ENCODE measurements around the gene EEF2K. TPM values are rescaled to one million over a fixed set of nuclear protein-coding genes. Genes with fewer than 3 reads are reported as not detected.

Gene EEF2K
- total RNA-seq, 4 donors from 2014 or later = 42.8 to 90.8 (median 50.3) TPM

DNA sequence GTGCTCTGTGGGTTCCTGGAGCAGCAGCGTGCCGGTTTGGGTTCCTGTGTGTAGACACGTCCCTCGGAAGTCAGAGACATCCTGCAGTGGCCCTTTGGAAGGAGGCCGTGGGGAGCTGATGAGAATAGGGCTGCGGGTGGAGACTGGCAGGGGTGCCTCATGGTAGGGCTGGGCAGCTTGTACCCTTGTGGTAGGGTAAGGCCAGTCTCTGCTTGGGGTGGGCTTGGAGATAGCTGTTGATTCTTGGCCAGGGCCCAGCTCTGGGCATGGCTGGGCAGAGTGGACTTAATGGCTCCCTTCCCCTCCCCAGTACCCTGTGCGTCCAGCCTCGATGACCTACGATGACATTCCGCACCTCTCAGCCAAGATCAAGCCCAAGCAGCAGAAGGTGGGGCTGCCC is 101.8 kb downstream of the EEF2K start:
- Histone ChIP-seq H3K4me1 (no peaks in the 10 kb centered on the region), H3K27me3 (no peaks in the 10 kb centered on the region), H3K9me3 (no peaks in the 10 kb centered on the region), H3K27ac (no peak overlapping the region), H3K36me3 (peaks cover 0 to 98% (median 25%) of the 10 kb centered on the region in 3 donors), H3K4me3 (no peak overlapping the region)
- WGBS, 2 donors = 93% methylated on average over 10 of the region's 10 CpGs
- DNase-seq (ENCODE audit: low spot score in 2 of 2) = no peak
- TF ChIP-seq POLR2A (IDR thresholded peaks at IDR 0.05) (no peak), EP300 (IDR thresholded peaks at IDR 0.05) (no peak)
- TF ChIP-seq, protein P1, sequence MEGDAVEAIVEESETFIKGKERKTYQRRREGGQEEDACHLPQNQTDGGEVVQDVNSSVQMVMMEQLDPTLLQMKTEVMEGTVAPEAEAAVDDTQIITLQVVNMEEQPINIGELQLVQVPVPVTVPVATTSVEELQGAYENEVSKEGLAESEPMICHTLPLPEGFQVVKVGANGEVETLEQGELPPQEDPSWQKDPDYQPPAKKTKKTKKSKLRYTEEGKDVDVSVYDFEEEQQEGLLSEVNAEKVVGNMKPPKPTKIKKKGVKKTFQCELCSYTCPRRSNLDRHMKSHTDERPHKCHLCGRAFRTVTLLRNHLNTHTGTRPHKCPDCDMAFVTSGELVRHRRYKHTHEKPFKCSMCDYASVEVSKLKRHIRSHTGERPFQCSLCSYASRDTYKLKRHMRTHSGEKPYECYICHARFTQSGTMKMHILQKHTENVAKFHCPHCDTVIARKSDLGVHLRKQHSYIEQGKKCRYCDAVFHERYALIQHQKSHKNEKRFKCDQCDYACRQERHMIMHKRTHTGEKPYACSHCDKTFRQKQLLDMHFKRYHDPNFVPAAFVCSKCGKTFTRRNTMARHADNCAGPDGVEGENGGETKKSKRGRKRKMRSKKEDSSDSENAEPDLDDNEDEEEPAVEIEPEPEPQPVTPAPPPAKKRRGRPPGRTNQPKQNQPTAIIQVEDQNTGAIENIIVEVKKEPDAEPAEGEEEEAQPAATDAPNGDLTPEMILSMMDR (IDR thresholded peaks at IDR 0.05) = no peak

DNA sequence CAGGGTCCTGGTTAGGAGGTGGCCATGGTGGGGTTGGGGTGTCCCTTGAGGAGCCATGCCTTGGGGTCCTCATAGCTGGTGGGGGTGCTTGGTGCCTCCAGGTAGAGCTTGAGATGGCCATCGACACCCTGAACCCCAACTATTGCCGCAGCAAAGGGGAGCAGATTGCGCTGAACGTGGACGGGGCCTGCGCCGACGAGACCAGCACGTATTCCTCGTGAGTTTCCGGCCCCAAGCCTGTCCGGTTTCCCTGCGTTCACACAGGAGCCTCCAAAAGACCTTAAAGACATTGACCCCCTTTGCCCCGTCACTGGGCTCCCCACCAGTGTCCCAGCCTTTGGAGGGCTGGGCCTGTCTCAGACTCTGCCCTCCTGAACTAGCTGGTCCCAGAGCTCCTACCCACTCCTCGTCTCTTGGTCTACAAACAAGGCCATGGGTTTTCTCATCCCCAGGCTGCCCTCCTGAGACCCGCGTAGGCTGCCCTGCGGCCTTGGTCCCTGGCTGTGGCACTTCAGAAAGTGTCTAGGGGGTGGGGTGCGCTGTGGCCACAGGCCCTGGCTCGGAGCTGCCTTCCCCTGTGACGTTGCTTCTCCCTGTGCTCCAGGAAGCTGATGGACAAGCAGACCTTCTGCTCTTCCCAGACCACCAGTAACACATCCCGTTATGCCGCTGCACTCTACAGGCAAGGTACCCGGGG is 102.9 kb downstream of the EEF2K start:
- Histone ChIP-seq H3K4me1 (no peaks in the 10 kb centered on the region), H3K27ac (no peak overlapping the region), H3K27me3 (no peaks in the 10 kb centered on the region), H3K36me3 (peaks cover 0 to 100% (median 21%) of the 10 kb centered on the region in 3 donors), H3K9me3 (no peaks in the 10 kb centered on the region), H3K4me3 (no peak overlapping the region)
- TF ChIP-seq POLR2A (IDR thresholded peaks at IDR 0.05) (no peak), EP300 (IDR thresholded peaks at IDR 0.05) (no peak)
- TF ChIP-seq, protein P1 (IDR thresholded peaks at IDR 0.05) = no peak
- 97% methylated on average over 17 to 24 of the region's 24 CpGs for WGBS, 2 donors
- no peak for DNase-seq (ENCODE audit: low spot score in 2 of 2)

- no peak overlapping the region for H3K27ac ChIP-seq
- 94 to 98% methylated on average over 4 of the region's 4 CpGs for WGBS, 2 donors
- TF ChIP-seq, protein P1 (IDR thresholded peaks at IDR 0.05) = no peak
- TF ChIP-seq EP300 (IDR thresholded peaks at IDR 0.05) (no peak), POLR2A (IDR thresholded peaks at IDR 0.05) (no peak)
These were observed 105.4 kb downstream of the EEF2K start for GRCh38 chr16:22311520-22311919.

DNA sequence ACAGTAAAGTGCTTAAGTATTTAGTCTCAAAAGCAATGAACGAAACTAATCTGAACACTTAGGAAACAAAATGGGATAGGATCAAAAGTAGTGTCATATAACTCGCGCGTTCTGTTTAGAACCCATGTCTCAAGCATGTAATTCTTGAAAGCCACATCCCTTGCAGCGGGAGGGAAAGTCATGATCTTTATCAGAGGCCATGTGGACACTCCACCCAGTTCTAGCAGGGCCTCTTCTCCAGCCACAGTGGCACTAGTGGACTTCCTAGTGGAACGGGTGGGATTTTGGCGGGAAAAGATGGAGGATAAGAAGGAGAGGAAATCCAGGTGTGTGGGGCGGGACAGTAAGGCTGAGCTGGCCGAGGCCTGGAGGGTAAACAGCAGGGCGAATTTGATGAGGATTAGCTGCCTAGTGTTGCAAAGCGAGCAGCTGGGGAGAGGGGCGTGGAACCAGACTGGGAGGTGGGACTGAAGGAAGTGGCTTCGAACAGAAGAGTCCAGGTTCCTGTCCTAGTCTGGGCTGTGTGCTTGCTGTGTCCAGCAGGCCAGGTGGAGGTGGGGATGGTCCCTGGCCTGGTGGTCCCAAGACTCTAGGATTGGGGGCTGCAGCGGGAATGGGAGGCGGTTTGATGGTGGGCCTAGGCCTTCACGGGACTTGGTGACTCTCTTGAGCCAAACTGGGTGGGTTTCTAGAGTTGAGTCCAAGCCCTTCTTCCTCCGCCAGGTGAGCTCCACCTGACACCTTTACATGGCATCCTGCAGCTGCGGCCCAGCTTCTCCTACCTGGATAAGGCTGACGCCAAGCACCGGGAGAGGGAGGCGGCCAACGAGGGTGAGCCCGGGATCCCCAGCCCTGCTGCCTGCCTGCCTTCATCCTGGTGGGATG is 107.1 kb downstream of the EEF2K start:
- no peak overlapping the region for H3K4me3 ChIP-seq
- no peaks in the 10 kb centered on the region for H3K27me3 ChIP-seq
- TF ChIP-seq POLR2A (IDR thresholded peaks at IDR 0.05) (no peak), EP300 (IDR thresholded peaks at IDR 0.05) (no peak)
- TF ChIP-seq, protein P1 (IDR thresholded peaks at IDR 0.05) = no peak
- H3K36me3 ChIP-seq = peaks cover 0 to 100% (median 32%) of the 10 kb centered on the region in 3 donors
- H3K27ac ChIP-seq = no peak overlapping the region
- DNase-seq (ENCODE audit: low spot score in 2 of 2) = no peak
- no peaks in the 10 kb centered on the region for H3K4me1 ChIP-seq
- H3K9me3 ChIP-seq = no peaks in the 10 kb centered on the region
- WGBS, 2 donors = 91% methylated on average over 21 to 23 of the region's 23 CpGs

More at GRCh38 chr16:22311520-22311919, 105.4 kb downstream of the EEF2K start:
- Histone ChIP-seq H3K4me3 (no peak overlapping the region), H3K9me3 (no peaks in the 10 kb centered on the region), H3K4me1 (no peaks in the 10 kb centered on the region), H3K36me3 (peaks cover 0 to 100% (median 25%) of the 10 kb centered on the region in 3 donors), H3K27me3 (no peaks in the 10 kb centered on the region)
- DNase-seq (ENCODE audit: low spot score in 2 of 2) = no peak

Measured in tibial nerve (tissue), 4 donors.